NT2/D1 (cell line): Measurements from ENCODE around the gene IL22RA1.

Experiments used
- DNase-seq: peaks from one replicate; pipeline ENCODE4 v3.0.0-alpha.2; 2011; ENCODE audit warnings: low read depth, low spot score
- H3K27me3 ChIP-seq: 2 replicates; pipeline ENCODE4 v1.6.0; 2011; ENCODE audit warnings: mild to moderate bottlenecking; ENCODE audit not compliant: insufficient read length, insufficient read depth
- H3K36me3 ChIP-seq: 2 replicates; pipeline ENCODE4 v1.6.1; 2011; ENCODE audit warnings: mild to moderate bottlenecking, low read length, mixed read lengths; ENCODE audit not compliant: insufficient read depth, insufficient read length
- H3K4me1 ChIP-seq: 2 replicates; pipeline ENCODE4 v1.5.1; 2011; ENCODE audit not compliant: insufficient read depth, insufficient read length
- H3K4me3 ChIP-seq: 2 replicates; pipeline ENCODE4 v1.5.1; 2011; ENCODE audit warnings: low read depth; ENCODE audit not compliant: insufficient read length
- H3K9ac ChIP-seq: 2 replicates; pipeline ENCODE4 v1.6.0; 2011; ENCODE audit warnings: low read depth; ENCODE audit not compliant: insufficient read length
- H3K9me3 ChIP-seq: 2 replicates; pipeline ENCODE4 v1.5.1; 2011; ENCODE audit warnings: mild to moderate bottlenecking, low read length; ENCODE audit not compliant: insufficient read depth
- SUZ12 ChIP-seq: IDR thresholded peaks from 2 replicates; pipeline ENCODE4 v1.6.1; 2011; ENCODE audit not compliant: insufficient read length, insufficient read depth; ENCODE audit errors: extremely low read depth
- YY1 ChIP-seq: IDR thresholded peaks from 2 replicates; pipeline ENCODE4 v1.6.1; 2011; ENCODE audit not compliant: insufficient read length, insufficient read depth
- ZNF274 ChIP-seq: IDR thresholded peaks from 2 replicates; pipeline ENCODE4 v1.6.1; 2011; ENCODE audit warnings: mild to moderate bottlenecking, low read depth, low read length

Gene IL22RA1

GRCh38 chr1:24085546-24085945, 57.4 kb downstream of the IL22RA1 start:
- Histone ChIP-seq H3K9me3 (no peaks in the 10 kb centered on the region), H3K9ac (no peak overlapping the region), H3K4me1 (peaks cover 10% of the 10 kb centered on the region), H3K36me3 (no peaks in the 10 kb centered on the region), H3K4me3 (no peak overlapping the region), H3K27me3 (no peaks in the 10 kb centered on the region)
- TF ChIP-seq YY1: no peak
- no peak for TF ChIP-seq ZNF274
- TF ChIP-seq SUZ12: no peak
- no peak for DNase-seq

GRCh38 chr1:24085007-24085406, 57.9 kb downstream of the IL22RA1 start:
- no peak for DNase-seq
- H3K4me3 ChIP-seq: no peak overlapping the region
- no peaks in the 10 kb centered on the region for H3K9me3 ChIP-seq
- TF ChIP-seq YY1 (no peak), SUZ12 (no peak), ZNF274 (no peak)
- peaks cover 10% of the 10 kb centered on the region for H3K4me1 ChIP-seq
- no peaks in the 10 kb centered on the region for H3K27me3 ChIP-seq
- no peaks in the 10 kb centered on the region for H3K36me3 ChIP-seq
- H3K9ac ChIP-seq: no peak overlapping the region

GRCh38 chr1:24084050-24084449, 58.9 kb downstream of the IL22RA1 start:
- peaks cover 6% of the 10 kb centered on the region for H3K4me1 ChIP-seq
- no peaks in the 10 kb centered on the region for H3K27me3 ChIP-seq
- no peaks in the 10 kb centered on the region for H3K36me3 ChIP-seq
- TF ChIP-seq ZNF274: no peak
- no peak for TF ChIP-seq SUZ12
- no peak for TF ChIP-seq YY1
- no peaks in the 10 kb centered on the region for H3K9me3 ChIP-seq
- no peak for DNase-seq
- H3K4me3 ChIP-seq: no peak overlapping the region
- H3K9ac ChIP-seq: no peak overlapping the region

GRCh38 chr1:24082372-24082771, 60.6 kb downstream of the IL22RA1 start:
- no peaks in the 10 kb centered on the region for H3K36me3 ChIP-seq
- H3K27me3 ChIP-seq: no peaks in the 10 kb centered on the region
- no peak overlapping the region for H3K4me3 ChIP-seq
- TF ChIP-seq YY1: no peak
- TF ChIP-seq SUZ12: no peak
- TF ChIP-seq ZNF274: no peak
- no peaks in the 10 kb centered on the region for H3K9me3 ChIP-seq
- H3K9ac ChIP-seq: no peak overlapping the region
- H3K4me1 ChIP-seq: peaks cover 9% of the 10 kb centered on the region
- no peak for DNase-seq

- Histone ChIP-seq H3K9me3 (no peaks in the 10 kb centered on the region), H3K4me1 (peaks cover 12% of the 10 kb centered on the region), H3K9ac (no peak overlapping the region), H3K4me3 (no peak overlapping the region), H3K36me3 (no peaks in the 10 kb centered on the region), H3K27me3 (no peaks in the 10 kb centered on the region)
- TF ChIP-seq ZNF274: no peak
- no peak for TF ChIP-seq YY1
- no peak for TF ChIP-seq SUZ12
- DNase-seq: no peak
Measured at GRCh38 chr1:24081190-24081589, 61.8 kb downstream of the IL22RA1 start.

GRCh38 chr1:24080131-24080530, 62.8 kb downstream of the IL22RA1 start:
- Histone ChIP-seq H3K9ac (no peak overlapping the region), H3K36me3 (no peaks in the 10 kb centered on the region), H3K4me3 (no peak overlapping the region), H3K9me3 (no peaks in the 10 kb centered on the region), H3K4me1 (peaks cover 15% of the 10 kb centered on the region), H3K27me3 (no peaks in the 10 kb centered on the region)
- no peak for DNase-seq
- TF ChIP-seq YY1 (no peak), SUZ12 (no peak), ZNF274 (no peak)

- no peaks in the 10 kb centered on the region for H3K27me3 ChIP-seq
- H3K4me1 ChIP-seq: peaks cover 15% of the 10 kb centered on the region
- H3K9ac ChIP-seq: no peak overlapping the region
- no peak for DNase-seq
- no peaks in the 10 kb centered on the region for H3K9me3 ChIP-seq
- H3K36me3 ChIP-seq: no peaks in the 10 kb centered on the region
- no peak overlapping the region for H3K4me3 ChIP-seq
- TF ChIP-seq SUZ12: no peak
- TF ChIP-seq YY1: no peak
- no peak for TF ChIP-seq ZNF274
Measured at GRCh38 chr1:24077278-24077978, 65.5 kb downstream of the IL22RA1 start.

GRCh38 chr1:24075946-24076345, 67.0 kb downstream of the IL22RA1 start:
- Histone ChIP-seq H3K27me3 (no peaks in the 10 kb centered on the region), H3K9ac (no peak overlapping the region), H3K9me3 (no peaks in the 10 kb centered on the region), H3K4me3 (no peak overlapping the region), H3K36me3 (no peaks in the 10 kb centered on the region), H3K4me1 (peaks cover 14% of the 10 kb centered on the region)
- TF ChIP-seq YY1 (no peak), SUZ12 (no peak), ZNF274 (no peak)
- DNase-seq: no peak
